SJCRH30 (cell line): ENCODE data around the gene CCDC152. TPM values are rescaled to one million over a fixed set of nuclear protein-coding genes. Genes with fewer than 3 reads are reported as not detected.

ENCODE experiments used
- DNase-seq, 2 experiments: peaks; one replicate each; pipeline ENCODE4 v3.0.0-alpha.2; 2015 to 2020
- H3K27ac ChIP-seq: fragments of 250-450 bp; sonication (Bioruptor Pico); 2 replicates; pipeline ENCODE4 v1.5.1; 2020; ENCODE audit warnings: mild to moderate bottlenecking, moderate library complexity
- H3K27me3 ChIP-seq: fragments of 250-450 bp; sonication (Bioruptor Pico); 2 replicates; pipeline ENCODE4 v1.5.1; 2020; ENCODE audit warnings: mild to moderate bottlenecking, moderate library complexity
- H3K36me3 ChIP-seq: fragments of 250-450 bp; sonication (Bioruptor Pico); 2 replicates; pipeline ENCODE4 v1.5.1; 2020; ENCODE audit warnings: mild to moderate bottlenecking, moderate library complexity
- H3K4me1 ChIP-seq: fragments of 250-450 bp; sonication (Bioruptor Pico); 2 replicates; pipeline ENCODE4 v1.5.1; 2020; ENCODE audit warnings: mild to moderate bottlenecking, moderate library complexity
- H3K4me3 ChIP-seq: fragments of 250-450 bp; sonication (Bioruptor Pico); 2 replicates; pipeline ENCODE4 v1.5.1; 2020; ENCODE audit warnings: mild to moderate bottlenecking, moderate library complexity
- H3K9me3 ChIP-seq: fragments of 250-450 bp; sonication (Bioruptor Pico); replicated peaks from 2 replicates; pipeline ENCODE4 v1.5.1; 2020; ENCODE audit warnings: mild to moderate bottlenecking, moderate library complexity
- total RNA-seq: library from RNA; depleted of rRNA; stranded (reverse); fragments of >200 nt; shearing (Covaris generic); gene quantifications from 2 replicates; pipeline ENCODE4 v1.2.3, GENCODE V29; 2014

Gene CCDC152
- total RNA-seq, 1 experiment from 2014 or later = 0.20 TPM

DNA sequence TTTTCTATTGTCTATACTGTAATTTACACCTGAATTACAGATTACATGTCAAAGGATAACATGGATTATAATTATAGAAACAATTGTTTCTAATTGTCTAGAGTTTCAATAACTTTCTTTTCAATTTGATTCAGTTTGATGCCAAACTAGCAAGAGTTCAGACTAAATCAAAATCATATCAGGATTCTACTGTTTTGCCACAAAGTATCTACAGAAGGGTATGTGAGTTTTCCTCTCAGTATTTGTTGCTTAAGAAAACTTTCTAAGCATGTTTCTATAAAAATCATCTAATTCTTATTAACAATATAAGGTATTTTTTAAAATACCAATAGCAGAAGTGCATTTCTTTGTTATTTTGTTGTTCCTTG, 42.6 kb downstream of the CCDC152 start:
- H3K27ac ChIP-seq = no peak overlapping the region
- peaks cover 38% of the 10 kb centered on the region for H3K36me3 ChIP-seq
- no peaks in the 10 kb centered on the region for H3K4me1 ChIP-seq
- H3K9me3 ChIP-seq = peaks cover 5% of the 10 kb centered on the region; the same call in 1 of the 2 replicates
- no peak overlapping the region for H3K4me3 ChIP-seq
- no peak for DNase-seq
- H3K27me3 ChIP-seq = no peaks in the 10 kb centered on the region

DNA sequence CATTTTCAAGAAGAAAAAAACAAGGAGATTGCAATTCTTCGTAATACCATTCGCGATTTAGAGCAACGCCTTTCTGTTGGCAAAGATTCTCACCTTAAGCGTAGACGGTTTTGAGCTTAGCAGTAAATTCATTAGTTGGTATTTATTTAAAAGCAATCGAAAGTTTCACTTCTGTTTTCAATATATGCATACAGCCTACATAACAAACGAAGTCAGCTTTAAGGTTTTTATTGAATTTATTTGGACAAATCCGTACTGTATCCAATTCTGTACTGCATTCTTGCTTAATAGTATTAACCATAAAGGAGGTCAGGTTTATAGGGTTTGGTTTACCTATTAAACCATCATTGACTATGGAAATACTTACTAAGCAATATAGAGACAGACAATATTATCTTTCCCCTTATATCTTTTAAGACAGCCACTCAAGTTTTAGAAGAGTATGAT, 43.1 kb downstream of the CCDC152 start:
- Histone ChIP-seq H3K36me3 (peaks cover 43% of the 10 kb centered on the region), H3K27ac (no peak overlapping the region), H3K27me3 (no peaks in the 10 kb centered on the region), H3K9me3 (peaks cover 5% of the 10 kb centered on the region; the same call in 1 of the 2 replicates), H3K4me1 (no peaks in the 10 kb centered on the region), H3K4me3 (no peak overlapping the region)
- no peak for DNase-seq

DNA sequence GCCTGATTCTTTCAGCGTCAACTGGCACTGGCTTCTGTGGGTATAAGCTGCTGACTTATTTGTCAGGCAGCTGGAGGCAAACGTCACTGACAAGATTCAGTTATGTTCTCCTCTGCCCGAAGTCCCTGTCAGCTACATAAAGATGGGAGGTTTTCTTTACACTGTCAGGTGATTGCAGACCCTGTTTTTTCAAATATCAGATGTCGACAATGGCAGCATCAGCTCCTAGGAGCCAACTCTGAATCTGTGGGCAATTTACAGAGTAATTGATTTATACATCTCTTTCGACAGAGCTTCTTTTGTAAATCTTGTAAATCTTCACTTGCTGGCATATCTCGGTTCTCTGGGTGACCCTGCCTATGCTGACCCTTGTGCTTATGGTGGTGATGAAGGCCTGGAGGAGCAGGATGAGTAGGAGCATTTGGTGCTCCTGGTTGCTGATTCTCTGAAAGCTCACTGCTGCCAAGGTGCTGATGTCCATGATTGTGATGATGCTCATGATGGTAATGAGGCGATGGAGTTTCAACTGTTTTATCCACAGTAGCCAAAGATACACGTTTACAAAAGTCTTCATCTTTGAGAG, 44.2 kb downstream of the CCDC152 start:
- no peak overlapping the region for H3K4me3 ChIP-seq
- H3K36me3 ChIP-seq = peaks cover 55% of the 10 kb centered on the region
- H3K9me3 ChIP-seq = peaks cover 5% of the 10 kb centered on the region; the same call in 1 of the 2 replicates
- H3K27me3 ChIP-seq = no peaks in the 10 kb centered on the region
- H3K27ac ChIP-seq = no peak overlapping the region
- H3K4me1 ChIP-seq = no peaks in the 10 kb centered on the region
- no peak for DNase-seq

DNA sequence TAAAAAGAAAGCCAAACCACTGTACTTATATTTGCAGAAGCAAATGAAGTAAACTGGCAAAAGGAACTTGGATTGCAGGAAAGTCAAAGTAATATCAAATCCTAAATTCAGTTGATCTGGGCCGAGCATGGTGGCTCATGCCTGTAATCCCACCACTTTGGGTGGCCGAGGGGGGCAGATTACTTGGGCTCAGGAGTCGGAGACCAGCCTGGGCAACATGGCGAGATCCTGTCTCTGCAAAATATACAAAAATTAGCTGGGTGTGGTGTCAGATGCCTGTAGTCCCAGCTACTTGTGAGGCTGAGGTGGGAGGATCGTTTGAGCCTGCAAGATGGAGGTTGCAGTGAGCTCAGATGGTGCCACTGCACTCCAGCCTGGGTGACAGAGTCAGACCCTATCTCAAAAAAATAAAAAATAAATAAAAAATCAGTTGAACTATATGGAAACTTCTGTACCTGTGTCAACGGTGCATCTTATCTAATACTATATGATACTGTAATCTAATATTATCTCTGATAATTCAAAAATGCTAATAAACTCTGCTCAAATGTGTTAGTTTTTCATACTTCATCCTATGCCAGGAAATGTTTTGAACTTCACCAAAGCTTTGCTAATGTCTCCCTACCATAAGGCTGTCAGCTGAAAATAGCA, 45.0 kb downstream of the CCDC152 start:
- Histone ChIP-seq H3K4me3 (no peak overlapping the region), H3K27me3 (no peaks in the 10 kb centered on the region)

DNA sequence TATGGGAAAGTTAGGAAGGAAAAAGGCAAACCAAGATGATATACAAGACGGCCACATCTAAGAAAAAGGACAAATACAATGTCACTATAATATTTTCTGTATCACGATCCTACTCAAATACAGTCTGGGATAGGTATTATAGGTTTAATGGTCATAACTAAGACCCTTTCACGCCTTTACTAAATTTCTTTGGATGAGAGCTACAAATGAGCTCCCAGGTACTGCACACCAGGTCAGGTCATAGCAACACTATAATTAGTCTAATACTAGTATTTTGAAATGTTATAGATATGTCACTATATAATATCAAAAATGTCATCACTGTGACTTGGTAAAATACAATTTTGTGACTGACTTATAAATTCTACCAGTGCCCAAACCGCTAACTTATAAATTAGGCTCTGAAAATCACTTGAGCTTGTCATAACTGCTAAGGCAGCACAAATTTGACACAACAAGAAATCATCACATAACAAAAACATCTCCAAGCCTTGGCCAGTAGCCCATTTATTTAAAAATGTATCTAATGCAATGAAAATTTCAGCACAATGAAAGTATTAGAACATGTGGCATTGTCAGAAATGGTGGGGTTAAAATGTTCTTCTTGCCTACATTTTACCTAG, 48.2 kb downstream of the CCDC152 start:
- H3K4me1 ChIP-seq = no peaks in the 10 kb centered on the region
- no peak for DNase-seq
- no peaks in the 10 kb centered on the region for H3K27me3 ChIP-seq
- no peaks in the 10 kb centered on the region for H3K9me3 ChIP-seq
- H3K4me3 ChIP-seq = no peak overlapping the region
- H3K36me3 ChIP-seq = peaks cover 71% of the 10 kb centered on the region
- H3K27ac ChIP-seq = no peak overlapping the region

More for the DNA sequence above, 45.0 kb downstream of the CCDC152 start:
- DNase-seq = no peak
- Histone ChIP-seq H3K9me3 (peaks cover 5% of the 10 kb centered on the region; the same call in 1 of the 2 replicates), H3K36me3 (peaks cover 63% of the 10 kb centered on the region), H3K27ac (no peak overlapping the region), H3K4me1 (no peaks in the 10 kb centered on the region)

DNA sequence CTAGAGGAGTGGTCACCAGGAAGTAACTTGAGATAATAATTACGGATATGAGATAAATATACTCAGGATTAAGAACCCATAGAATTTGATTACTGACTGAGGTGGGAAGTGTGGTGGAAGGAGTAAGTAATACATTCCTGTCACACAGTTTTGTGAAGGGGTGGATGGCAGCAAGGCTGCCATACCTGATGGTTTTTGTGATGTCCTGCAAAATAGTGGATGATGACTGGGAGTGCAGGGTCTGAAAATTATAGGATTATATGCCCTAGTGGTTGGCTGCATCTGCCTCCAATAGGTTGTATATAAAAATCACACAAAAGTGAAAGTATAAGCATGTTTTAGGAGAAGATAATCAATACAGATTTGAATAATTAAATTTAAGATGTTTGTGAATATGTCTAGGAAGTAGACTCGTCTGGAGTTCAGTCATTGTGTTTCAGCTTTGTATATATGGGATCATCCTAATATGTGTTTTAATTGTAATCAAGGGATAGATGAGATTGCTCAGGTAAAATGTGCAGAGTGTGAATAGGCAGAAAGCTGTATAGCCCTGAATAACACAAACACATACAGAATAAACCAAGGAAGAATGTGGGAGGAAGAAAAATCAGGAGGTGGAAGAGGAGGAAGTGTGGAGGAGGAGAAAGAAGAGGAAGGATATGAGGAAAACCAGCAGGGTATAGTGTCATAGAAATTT, 49.5 kb downstream of the CCDC152 start:
- H3K27me3 ChIP-seq = no peaks in the 10 kb centered on the region
- no peak overlapping the region for H3K4me3 ChIP-seq
- peaks cover 60% of the 10 kb centered on the region for H3K36me3 ChIP-seq
- no peak for DNase-seq
- no peak overlapping the region for H3K27ac ChIP-seq
- H3K9me3 ChIP-seq = no peaks in the 10 kb centered on the region
- H3K4me1 ChIP-seq = no peaks in the 10 kb centered on the region

DNA sequence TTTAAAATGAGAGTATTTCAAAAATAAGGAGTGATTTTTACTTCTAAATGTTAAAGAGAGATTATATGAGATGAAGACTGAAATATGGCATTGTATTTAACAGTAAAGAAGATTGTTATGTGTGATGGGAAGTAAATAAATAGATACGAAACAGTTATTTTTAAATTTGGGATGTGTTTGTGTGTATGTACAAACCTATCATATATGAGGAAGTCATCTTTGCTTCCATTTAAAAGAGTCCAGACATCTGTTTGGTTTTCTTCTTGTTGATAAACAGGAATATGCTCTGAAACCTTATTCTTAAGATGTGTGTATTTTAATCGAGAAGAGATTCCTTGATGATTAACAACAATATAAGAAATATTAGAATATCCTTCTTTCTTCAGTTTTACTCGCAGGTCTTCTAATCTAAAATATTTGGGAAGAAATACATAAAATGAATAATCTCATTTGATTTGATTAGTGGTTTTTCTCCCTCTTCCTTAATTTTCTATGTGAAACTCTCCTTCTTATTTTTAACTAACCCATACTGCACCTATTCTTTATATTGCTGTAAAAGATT, 50.2 kb downstream of the CCDC152 start:
- no peaks in the 10 kb centered on the region for H3K27me3 ChIP-seq
- DNase-seq = no peak
- no peaks in the 10 kb centered on the region for H3K4me1 ChIP-seq
- peaks cover 58% of the 10 kb centered on the region for H3K36me3 ChIP-seq
- H3K4me3 ChIP-seq = no peak overlapping the region
- no peak overlapping the region for H3K27ac ChIP-seq
- H3K9me3 ChIP-seq = no peaks in the 10 kb centered on the region

DNA sequence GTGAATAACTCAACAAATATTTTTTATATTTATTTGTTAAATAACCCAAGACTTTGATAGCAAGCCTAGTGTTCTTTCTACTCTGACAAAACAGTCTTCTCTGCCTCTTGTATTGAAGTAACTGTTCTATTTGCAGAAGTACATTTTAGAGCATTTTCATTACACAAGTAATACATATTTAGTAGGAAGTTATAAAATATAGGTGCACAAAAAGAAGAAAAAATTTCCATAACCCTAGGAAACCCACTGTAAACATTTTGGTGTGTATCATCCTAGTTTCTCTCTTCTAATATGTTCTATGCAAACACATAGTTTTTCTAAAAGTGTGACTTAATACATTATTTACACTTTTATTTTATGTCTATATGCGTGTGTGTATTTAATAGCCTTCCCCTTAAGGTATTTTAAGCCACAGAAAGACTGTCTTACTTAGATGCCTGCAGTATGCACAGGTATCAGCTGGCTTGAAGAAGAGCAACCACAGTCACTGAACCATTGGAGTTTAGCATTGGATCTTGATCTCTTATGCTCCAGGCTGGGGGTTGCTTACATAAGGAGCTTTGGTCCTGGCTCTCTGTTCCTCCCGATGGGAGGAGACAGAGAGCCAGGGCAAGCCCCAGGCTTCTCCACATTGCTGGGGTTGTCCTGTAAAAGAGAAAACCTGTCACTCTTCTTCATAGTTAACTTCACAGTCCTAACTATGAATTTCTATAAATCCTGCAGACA, 51.3 kb downstream of the CCDC152 start:
- no peaks in the 10 kb centered on the region for H3K27me3 ChIP-seq
- no peak for DNase-seq
- H3K4me1 ChIP-seq = no peaks in the 10 kb centered on the region
- no peak overlapping the region for H3K27ac ChIP-seq
- H3K4me3 ChIP-seq = no peak overlapping the region
- peaks cover 49% of the 10 kb centered on the region for H3K36me3 ChIP-seq
- no peaks in the 10 kb centered on the region for H3K9me3 ChIP-seq

DNA sequence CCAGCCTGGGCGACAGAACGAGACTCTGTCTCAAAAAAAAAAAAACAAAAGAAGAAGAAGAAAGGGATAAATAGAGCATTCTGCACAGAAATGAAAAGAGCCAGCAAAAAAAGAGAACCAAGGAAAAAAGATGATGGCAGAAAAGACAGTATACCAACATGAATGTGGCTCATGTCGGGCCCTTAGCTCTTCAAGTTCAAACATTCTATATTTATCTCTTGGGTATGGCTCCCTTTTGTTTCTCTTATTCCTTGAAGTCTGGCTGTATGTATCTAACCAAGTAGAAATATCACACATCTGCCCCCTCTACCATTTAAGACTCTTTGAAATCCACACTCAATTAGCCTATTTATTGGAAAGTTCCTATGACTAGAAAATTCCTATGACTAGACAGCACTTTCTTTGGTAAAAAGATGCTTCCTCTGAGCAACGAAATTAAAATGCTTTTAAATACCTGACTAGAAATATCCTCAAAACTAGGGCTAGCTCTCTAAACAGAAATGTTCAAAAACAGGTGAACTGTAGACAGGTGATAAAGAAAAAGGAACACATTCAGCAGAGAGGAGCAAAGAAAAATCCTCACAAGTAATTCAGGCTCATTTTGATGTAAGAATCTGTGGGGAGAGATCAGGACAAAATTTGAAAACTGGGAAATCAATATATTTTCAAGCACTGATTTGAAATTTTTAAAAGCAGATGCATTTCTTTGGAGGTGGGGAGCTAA, 52.4 kb downstream of the CCDC152 start:
- no peak for DNase-seq
- H3K36me3 ChIP-seq = peaks cover 38% of the 10 kb centered on the region

DNA sequence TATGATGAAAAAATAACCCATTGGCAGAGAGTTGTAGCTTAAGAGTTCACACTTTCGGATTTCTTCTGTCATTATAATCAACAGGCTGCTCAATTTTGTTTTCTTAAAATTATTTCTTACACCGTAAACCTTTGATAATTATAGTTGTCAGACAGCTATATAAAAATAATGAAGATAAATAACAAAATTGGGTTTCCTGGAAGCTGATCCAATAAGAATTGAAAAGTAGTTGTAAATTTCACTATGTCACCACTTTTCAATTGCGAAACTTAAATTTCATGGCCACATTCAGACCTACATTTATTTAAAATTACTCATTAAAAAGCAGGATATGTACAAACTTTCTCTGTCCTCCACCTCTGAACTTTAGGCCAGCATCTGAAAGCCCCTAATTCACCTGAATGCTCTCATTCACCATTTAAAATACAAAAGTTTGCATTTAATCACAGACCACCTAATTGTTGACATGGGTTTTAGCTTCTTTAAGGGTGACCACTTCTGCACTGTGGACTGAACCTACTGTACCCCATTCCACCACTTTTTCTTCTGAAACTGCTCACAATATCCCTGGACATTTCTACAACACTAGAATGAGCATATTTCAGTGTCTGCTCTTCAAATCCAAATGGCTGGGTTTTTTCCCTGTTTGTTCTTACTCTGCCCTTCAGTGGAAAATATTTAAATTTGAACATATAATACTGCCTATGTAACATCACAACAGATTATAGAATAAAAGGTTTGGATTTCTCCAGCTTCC, 54.4 kb downstream of the CCDC152 start:
- peak in 1 of 2 experiments; percentile 17 for DNase-seq
- Histone ChIP-seq H3K36me3 (peaks cover 18% of the 10 kb centered on the region), H3K4me3 (peak overlapping the region; percentile 59), H3K9me3 (no peaks in the 10 kb centered on the region), H3K27me3 (no peaks in the 10 kb centered on the region), H3K27ac (peak overlapping the region; percentile 86), H3K4me1 (no peaks in the 10 kb centered on the region)

More for the DNA sequence above, 52.4 kb downstream of the CCDC152 start:
- Histone ChIP-seq H3K27me3 (no peaks in the 10 kb centered on the region), H3K27ac (no peak overlapping the region), H3K4me3 (peak overlapping the region; percentile 59; the same call in 1 of the 2 replicates), H3K4me1 (no peaks in the 10 kb centered on the region), H3K9me3 (no peaks in the 10 kb centered on the region)

DNA sequence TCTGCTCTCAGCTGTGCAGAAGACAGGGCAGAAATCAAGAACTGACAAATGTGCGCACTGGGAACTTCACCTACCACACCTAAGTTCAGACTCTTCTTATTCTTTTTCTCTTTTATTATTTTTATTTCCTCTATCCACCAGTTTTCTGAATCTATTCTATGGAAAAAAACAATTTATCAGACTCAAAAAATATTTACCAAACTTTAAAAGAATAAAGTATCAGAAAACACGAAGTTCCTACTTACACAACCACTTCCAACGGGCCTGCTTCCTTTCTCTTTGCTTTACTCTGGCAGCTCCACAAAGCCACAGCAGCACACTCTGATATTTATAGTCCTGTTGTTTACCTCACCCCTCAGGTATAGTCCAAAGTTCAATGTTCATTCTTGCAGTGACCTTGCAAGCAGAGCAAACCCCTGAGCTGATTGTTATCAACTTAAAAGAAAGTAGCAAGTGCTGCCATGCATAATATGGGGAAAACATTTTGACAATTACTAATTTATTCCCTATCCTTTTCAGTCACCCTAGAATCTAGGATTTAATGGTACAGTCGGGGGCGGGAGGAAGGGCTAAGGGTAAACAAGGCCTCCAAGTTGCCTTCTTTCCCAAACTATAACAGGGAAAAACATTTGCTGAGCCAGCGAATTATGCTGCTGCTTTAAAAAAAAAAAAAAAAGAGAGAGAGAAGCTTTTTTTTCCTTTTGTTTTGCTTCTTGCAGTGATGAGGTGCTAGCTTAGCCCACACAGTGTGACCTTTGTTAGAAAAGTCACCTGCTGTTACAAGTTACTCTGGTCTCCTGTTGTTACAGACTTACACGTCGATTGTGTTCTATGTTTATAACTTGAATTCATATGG, 55.2 kb downstream of the CCDC152 start, which contains the start of gene SELENOP:
SELENOP (minus strand) TSS at position 302 of the 856 bp plus-strand sequence. CDS start 3,539 bp downstream, outside the sequence.
- Histone ChIP-seq H3K9me3 (no peaks in the 10 kb centered on the region), H3K27ac (peak within 1 kb of the TSS; percentile 86), H3K36me3 (peaks cover 10% of the 10 kb centered on the region), H3K27me3 (no peaks in the 10 kb centered on the region), H3K4me1 (no peaks in the 10 kb centered on the region), H3K4me3 (peak within 1 kb of the TSS; percentile 59)
- peak; percentile 70 to 85 for DNase-seq

DNA sequence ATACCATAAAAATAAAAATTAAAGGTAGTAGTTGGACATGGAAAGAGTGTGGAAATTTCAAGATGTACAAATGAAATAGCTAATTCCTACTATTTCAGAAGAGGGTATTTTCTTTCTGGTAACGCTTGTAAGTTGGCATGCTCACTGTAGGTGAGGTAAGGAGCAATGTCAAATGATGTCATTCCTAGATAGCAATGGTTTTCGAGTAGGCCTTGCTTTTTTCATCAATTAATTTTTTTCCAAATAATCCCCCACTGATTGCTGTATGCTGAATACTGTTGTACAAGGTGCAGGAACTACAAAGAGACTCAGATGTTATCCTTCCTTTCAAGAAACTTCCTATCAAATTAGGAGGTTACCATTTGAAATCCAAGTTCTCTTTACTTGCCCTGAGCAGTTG, 56.0 kb downstream of the CCDC152 start:
- DNase-seq = no peak
- Histone ChIP-seq H3K36me3 (peaks cover 6% of the 10 kb centered on the region), H3K4me1 (no peaks in the 10 kb centered on the region), H3K27ac (peak overlapping the region; percentile 86), H3K4me3 (no peak overlapping the region), H3K27me3 (no peaks in the 10 kb centered on the region), H3K9me3 (no peaks in the 10 kb centered on the region)
